A673 (cell line): Measurements from ENCODE around the gene SLC25A25.

Experiments used
- EZH2 ChIP-seq: fragments of 200-600 bp; sonication (generic); IDR thresholded peaks from 2 replicates; pipeline ENCODE4 v1.6.1; 2017; ENCODE audit warnings: borderline replicate concordance, low read depth, mild to moderate bottlenecking, mixed read lengths, antibody characterized with exemption, low read length; ENCODE audit not compliant: poor library complexity, severe bottlenecking
- TF ChIP-seq, protein P1 (sequence below): fragments of 300-800, 200-600 bp; sonication (generic); conservative IDR thresholded peaks from 2 replicates; pipeline ENCODE4 v1.5.1; 2017; ENCODE audit warnings: low read depth, mild to moderate bottlenecking, antibody characterized with exemption, low read length, moderate library complexity, mixed read lengths

DNA sequence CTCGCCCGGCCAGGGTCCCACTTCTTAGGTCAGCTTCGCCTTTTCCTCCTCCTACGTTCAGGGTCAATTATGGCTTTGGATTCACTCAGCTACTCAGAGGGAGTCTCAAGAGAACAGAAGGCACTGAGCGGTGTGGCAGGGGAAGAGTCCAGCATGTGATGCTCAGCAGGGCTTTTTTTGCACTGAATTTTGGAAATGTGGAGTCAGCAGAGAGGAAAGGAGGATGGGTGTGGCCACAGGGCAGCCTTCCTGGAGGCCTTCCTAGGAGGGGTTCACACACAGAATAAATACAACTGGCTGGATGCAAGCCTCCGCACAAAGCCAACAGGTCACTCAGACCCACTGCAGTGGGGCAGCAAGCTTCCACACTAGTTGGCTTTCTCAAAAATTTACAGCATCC, 5.8 kb upstream of the SLC25A25 start:
- TF ChIP-seq, protein P1, sequence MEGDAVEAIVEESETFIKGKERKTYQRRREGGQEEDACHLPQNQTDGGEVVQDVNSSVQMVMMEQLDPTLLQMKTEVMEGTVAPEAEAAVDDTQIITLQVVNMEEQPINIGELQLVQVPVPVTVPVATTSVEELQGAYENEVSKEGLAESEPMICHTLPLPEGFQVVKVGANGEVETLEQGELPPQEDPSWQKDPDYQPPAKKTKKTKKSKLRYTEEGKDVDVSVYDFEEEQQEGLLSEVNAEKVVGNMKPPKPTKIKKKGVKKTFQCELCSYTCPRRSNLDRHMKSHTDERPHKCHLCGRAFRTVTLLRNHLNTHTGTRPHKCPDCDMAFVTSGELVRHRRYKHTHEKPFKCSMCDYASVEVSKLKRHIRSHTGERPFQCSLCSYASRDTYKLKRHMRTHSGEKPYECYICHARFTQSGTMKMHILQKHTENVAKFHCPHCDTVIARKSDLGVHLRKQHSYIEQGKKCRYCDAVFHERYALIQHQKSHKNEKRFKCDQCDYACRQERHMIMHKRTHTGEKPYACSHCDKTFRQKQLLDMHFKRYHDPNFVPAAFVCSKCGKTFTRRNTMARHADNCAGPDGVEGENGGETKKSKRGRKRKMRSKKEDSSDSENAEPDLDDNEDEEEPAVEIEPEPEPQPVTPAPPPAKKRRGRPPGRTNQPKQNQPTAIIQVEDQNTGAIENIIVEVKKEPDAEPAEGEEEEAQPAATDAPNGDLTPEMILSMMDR = no peak
- TF ChIP-seq EZH2 = no peak
